HL-60 (cell line): ENCODE results near the gene DLL3.

Experiments
- DNase-seq, 2 experiments: peaks; one replicate each; pipeline ENCODE4 v3.0.0-alpha.2; 2010 to 2020; ENCODE audit warnings: low read depth in 1 of 2, low spot score in 1 of 2
- H3K27ac ChIP-seq: fragments of 250-450 bp; sonication (Bioruptor Pico); replicated peaks from 2 replicates; pipeline ENCODE4 v1.5.1; 2020; ENCODE audit warnings: mild to moderate bottlenecking, moderate library complexity
- H3K27me3 ChIP-seq: fragments of 250-450 bp; sonication (Bioruptor Pico); 2 replicates; pipeline ENCODE4 v1.5.1; 2021; ENCODE audit warnings: mild to moderate bottlenecking, moderate library complexity; ENCODE audit not compliant: insufficient read depth, poor library complexity, severe bottlenecking
- H3K4me3 ChIP-seq: replicated peaks from 2 replicates; pipeline ENCODE4 v1.5.1; 2011; ENCODE audit warnings: mild to moderate bottlenecking, control low read depth, low read length; ENCODE audit not compliant: insufficient read depth
- GABPA ChIP-seq: IDR thresholded peaks from 2 replicates; pipeline ENCODE4 v1.6.1; 2012; ENCODE audit warnings: low read depth
- POLR2AphosphoS5 ChIP-seq: IDR thresholded peaks from 2 replicates; pipeline ENCODE4 v1.6.1; 2012; ENCODE audit warnings: low read depth
- SPI1 ChIP-seq: IDR thresholded peaks from 2 replicates; pipeline ENCODE4 v1.6.1; 2012; ENCODE audit warnings: low read depth, mild to moderate bottlenecking, borderline replicate concordance
- TF ChIP-seq, protein P1 (sequence below): IDR thresholded peaks from one replicate; pipeline ENCODE4 v1.5.1; 2011; ENCODE audit warnings: low read length, control low read depth, inconsistent platforms; ENCODE audit not compliant: insufficient read depth
- TF ChIP-seq, protein P2 (sequence below): IDR thresholded peaks from 2 replicates; pipeline ENCODE4 v1.6.1; 2012; ENCODE audit warnings: low read depth; ENCODE audit not compliant: insufficient replicate concordance

DLL3 gene

DNA sequence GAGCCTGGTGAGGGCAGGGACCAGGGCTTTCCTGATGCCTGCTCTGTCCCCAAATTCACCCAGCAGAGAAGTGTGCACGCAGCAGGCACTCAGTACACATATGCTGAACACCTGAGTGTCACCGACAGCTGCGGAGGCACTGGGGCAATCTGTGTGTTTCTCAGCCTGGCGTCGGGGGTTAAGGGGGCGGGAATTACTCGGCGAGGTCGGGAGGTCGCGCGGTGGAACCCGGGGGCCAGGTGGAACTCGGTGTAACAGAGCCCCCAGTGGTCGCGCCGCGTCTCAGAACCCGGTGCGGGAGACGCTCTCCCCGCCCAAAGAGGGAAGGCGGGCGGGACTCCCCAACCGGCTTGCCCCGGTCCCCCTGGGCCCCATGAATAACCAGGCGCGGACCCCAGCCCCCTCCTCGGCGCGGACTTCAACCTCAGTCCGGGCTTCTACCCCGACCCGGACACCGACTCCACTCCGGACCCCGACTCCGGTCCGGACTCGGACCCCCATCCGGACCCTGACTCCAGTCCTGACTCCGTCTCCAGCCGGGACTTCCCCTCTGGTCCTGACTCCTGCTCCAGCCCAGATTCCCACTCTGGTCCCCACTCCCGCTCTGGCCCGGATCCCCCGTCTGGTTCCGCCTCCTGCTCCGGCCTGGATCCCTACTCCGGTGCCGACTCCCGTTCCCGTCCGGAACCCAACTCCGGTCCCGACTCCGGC is 16.2 kb downstream of the DLL3 start, which contains the start of gene SELENOV:
Gene SELENOV, plus strand, starts transcription at position 300 of the 711 bp plus-strand sequence. Its CDS starts 74 bp downstream, at position 374.
- Histone ChIP-seq H3K27ac (no peak within 1 kb of the TSS), H3K4me3 (no peak within 1 kb of the TSS), H3K27me3 (peaks cover 37% of the 10 kb centered on the region)
- TF ChIP-seq, protein P1, sequence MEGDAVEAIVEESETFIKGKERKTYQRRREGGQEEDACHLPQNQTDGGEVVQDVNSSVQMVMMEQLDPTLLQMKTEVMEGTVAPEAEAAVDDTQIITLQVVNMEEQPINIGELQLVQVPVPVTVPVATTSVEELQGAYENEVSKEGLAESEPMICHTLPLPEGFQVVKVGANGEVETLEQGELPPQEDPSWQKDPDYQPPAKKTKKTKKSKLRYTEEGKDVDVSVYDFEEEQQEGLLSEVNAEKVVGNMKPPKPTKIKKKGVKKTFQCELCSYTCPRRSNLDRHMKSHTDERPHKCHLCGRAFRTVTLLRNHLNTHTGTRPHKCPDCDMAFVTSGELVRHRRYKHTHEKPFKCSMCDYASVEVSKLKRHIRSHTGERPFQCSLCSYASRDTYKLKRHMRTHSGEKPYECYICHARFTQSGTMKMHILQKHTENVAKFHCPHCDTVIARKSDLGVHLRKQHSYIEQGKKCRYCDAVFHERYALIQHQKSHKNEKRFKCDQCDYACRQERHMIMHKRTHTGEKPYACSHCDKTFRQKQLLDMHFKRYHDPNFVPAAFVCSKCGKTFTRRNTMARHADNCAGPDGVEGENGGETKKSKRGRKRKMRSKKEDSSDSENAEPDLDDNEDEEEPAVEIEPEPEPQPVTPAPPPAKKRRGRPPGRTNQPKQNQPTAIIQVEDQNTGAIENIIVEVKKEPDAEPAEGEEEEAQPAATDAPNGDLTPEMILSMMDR: no peak
- no peak for TF ChIP-seq GABPA
- DNase-seq: no peak

DNA sequence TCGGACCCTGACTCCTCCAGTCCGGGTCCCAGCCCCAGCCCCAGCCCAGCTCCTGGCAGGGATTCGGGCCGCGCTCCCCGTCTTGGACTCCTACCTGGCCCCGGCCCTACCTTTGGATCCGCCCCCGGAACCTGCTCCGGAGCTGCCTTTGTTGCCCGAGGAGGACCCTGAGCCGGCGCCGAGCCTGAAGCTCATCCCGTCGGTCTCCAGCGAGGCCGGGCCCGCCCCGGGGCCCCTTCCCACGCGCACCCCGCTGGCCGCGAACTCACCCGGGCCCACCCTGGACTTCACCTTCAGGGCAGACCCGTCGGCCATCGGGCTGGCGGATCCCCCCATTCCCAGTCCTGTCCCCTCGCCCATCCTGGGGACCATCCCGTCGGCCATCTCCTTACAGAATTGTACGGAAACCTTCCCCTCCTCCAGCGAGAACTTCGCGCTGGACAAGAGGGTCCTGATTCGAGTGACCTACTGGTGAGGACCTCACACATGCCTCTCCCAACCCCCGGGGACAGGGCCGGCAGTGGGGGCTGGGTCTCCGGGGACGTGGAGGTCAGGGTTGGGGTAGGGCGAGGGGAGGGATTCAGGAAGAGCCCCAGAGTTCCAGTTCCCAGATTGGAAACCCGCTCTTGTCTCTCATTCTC is 16.9 kb downstream of the DLL3 start:
- H3K27ac ChIP-seq: no peak overlapping the region
- no peak for DNase-seq
- no peak for TF ChIP-seq GABPA
- H3K27me3 ChIP-seq: peaks cover 37% of the 10 kb centered on the region
- H3K4me3 ChIP-seq: no peak overlapping the region

DNA sequence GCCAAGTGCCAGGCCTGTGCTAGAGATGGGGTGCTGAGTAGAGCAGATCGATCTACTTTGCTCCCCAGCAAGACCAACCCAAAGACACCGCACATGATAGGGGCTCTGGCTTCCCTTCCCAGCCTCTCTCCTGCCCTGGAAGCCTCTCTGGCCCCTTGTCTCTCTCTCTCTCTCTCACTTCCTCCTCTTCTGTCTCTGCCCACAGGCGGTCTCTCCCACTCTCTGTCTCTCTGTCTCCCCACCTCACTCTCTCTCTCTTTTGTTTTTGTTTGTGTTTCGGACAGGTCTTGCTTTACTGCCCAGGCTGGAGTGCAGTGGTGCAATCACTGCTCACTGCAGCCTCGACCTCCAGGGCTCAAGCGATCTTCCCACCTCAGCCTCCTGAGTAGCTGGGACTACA is 17.5 kb downstream of the DLL3 start:
- DNase-seq: no peak
- peaks cover 37% of the 10 kb centered on the region for H3K27me3 ChIP-seq
- no peak overlapping the region for H3K4me3 ChIP-seq

DNA sequence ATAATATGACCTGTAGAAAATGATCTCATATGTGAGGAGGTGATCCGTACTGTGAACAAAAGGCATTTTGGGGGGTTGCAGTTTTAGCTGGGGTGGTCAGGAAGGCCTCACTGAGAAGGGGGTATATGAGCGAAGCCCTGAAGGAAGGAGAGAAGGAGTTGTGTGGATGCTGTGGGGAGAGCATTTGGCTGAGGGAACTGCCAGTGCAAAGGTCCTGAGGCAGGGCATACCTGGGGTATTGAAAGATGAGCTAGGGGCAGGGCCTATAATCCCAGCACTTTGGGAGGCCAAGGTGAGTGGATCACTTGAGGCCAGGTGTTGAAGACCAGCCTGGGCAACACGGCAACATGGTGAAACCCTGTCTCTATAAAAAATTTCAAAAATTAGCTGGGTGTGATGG is 18.7 kb downstream of the DLL3 start:
- Histone ChIP-seq H3K4me3 (no peak overlapping the region), H3K27me3 (peaks cover 37% of the 10 kb centered on the region), H3K27ac (no peak overlapping the region)
- no peak for DNase-seq
- TF ChIP-seq, protein P2, sequence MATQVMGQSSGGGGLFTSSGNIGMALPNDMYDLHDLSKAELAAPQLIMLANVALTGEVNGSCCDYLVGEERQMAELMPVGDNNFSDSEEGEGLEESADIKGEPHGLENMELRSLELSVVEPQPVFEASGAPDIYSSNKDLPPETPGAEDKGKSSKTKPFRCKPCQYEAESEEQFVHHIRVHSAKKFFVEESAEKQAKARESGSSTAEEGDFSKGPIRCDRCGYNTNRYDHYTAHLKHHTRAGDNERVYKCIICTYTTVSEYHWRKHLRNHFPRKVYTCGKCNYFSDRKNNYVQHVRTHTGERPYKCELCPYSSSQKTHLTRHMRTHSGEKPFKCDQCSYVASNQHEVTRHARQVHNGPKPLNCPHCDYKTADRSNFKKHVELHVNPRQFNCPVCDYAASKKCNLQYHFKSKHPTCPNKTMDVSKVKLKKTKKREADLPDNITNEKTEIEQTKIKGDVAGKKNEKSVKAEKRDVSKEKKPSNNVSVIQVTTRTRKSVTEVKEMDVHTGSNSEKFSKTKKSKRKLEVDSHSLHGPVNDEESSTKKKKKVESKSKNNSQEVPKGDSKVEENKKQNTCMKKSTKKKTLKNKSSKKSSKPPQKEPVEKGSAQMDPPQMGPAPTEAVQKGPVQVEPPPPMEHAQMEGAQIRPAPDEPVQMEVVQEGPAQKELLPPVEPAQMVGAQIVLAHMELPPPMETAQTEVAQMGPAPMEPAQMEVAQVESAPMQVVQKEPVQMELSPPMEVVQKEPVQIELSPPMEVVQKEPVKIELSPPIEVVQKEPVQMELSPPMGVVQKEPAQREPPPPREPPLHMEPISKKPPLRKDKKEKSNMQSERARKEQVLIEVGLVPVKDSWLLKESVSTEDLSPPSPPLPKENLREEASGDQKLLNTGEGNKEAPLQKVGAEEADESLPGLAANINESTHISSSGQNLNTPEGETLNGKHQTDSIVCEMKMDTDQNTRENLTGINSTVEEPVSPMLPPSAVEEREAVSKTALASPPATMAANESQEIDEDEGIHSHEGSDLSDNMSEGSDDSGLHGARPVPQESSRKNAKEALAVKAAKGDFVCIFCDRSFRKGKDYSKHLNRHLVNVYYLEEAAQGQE: no peak
- TF ChIP-seq POLR2AphosphoS5: no peak
- TF ChIP-seq, protein P1: no peak
- no peak for TF ChIP-seq GABPA
- TF ChIP-seq SPI1: no peak

More for the DNA sequence above, 17.5 kb downstream of the DLL3 start:
- TF ChIP-seq POLR2AphosphoS5: no peak
- TF ChIP-seq GABPA: no peak
- TF ChIP-seq, protein P2: no peak
- TF ChIP-seq, protein P1: no peak
- TF ChIP-seq SPI1: 0 out of 2 replicates have a peak, but pooled peaks have one; percentile 6
- no peak overlapping the region for H3K27ac ChIP-seq
